ENCODE measurements around the gene GABRD.

Gene GABRD

DNA sequence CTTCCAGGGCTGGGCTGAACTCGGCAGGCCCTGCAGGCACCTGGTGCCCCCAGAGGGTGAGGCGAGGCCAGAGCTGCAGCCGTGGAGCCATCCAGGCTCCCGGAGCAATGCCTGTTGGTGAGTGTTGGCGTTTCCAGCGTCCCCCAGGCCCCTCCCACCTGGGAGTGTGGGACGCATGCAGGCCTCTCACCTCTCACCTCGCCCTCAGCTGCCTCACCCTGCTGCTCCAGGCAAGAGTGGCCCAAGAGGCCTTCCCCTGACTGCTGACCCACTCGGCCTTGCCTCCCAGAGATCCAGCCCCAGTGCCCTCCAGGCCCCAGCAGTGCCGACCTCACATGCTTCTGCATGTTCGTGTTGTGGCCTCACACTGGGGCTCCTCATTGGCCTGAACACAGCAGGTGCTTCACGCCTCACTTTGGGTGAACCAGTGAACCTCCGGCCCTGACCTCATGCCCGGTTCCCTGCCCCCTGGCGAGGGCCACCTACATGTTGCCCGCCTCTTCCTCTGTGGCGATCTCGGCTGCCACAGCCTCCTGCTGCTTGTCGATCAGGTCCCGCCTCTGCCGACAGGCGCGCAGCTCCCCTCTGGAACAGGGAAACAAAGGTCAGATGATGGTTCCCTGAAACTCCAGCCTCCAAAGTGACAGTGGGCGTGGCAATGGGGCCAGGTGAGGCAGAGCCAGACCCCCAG, 32.5 kb upstream of the GABRD start:
- no peak for DNase-seq

DNA sequence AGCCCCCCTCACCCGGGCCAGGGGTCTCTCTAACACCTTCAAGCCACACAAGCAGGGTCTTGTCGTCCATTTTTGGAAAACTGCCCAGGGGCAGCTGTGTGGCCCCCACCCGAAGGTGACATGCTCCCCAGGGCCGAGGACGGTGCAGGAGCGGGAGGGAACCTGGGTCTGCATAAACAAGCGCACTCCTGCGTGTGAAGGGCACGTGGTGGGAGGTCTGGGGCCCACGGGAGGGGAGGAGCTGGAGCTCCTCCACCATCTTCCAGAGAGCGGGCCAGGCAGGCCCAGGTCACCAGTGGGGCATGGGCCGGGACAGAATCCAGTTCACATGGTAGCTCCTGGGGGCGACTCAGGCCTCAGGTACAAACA, 32.0 kb upstream of the GABRD start:
- no peak for DNase-seq

DNA sequence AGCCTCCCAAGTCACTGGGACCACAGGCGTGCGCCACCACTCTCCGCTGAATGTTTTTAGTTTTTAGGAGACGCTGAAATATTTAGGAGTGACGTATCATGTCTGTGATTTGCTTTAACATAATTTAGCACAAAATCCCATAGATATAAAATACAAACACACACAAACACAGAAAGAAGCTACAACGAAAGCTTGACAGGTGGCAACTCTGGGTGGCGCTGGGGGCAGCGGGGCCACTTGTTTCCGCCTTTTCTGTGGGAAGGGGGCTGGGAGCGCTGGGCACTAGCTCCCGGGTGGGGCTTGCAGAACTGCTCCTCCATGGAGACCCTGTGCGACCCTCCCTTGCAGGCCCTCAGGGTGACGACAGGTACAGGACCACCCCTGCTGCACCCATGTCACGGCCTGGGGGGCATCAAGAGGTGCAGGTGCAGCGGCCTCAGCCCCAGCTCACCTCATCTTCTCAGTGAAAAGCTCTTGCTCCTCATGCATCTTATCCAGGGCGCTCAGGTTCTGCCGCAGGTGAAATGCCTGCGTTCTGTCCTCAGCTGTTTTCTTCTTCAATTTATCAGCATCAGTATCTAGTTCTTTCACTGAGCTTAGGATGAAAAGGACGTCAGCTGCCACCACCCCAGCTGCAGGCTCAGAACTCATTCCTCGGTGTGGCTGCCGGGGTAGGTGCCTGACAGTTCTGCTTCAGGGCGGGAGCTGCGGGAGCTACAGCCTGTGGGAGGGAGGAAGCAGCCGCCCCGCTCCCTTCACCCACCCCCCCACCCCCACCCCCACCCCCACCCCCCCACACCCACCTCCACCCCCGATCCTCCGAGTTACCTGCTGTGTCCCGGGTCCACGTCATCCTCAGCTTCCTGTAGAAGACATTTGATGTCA, 30.8 kb upstream of the GABRD start:
- no peak for DNase-seq

DNA sequence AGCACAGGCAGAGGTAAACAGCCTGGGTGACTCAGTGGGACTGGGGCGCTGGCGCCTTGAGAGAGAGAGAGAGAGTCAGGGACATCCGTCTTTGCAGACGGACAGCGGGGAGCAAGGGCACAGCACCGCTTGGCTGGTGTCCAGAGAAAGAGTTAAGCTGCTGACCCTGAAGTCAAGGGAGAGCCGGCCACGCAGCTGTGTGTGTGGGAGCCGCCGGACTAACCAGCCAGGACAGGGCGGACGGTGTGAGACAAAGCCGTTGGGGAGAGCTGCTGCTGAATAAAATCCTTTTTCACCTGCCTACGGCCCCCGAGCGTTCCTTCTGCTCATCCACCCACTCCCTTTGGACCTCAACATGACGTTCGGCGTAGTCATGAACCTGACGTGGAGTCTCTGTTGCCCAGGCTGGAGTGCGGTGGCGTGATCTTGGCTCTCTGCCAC, 30.0 kb upstream of the GABRD start:
- DNase-seq = no peak

DNA sequence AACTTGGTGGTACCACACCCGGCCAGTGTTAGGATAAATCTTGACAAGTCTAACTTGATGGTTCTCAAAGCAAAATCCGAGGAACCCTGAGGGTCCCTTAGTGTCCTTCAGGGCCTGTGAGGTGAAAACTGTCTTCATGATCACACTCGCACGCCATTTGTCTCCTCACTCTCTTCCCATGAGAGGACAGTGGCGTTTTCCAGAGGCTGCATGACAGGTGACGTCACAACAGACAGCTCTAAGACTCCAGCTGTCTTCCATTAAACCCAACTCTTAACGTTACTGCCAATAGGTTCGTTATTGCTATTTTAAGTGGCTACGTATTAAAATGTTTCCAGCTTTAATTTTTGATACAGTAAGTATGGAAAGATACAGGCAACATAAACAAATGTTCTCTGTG, 29.4 kb upstream of the GABRD start:
- DNase-seq = no peak

DNA sequence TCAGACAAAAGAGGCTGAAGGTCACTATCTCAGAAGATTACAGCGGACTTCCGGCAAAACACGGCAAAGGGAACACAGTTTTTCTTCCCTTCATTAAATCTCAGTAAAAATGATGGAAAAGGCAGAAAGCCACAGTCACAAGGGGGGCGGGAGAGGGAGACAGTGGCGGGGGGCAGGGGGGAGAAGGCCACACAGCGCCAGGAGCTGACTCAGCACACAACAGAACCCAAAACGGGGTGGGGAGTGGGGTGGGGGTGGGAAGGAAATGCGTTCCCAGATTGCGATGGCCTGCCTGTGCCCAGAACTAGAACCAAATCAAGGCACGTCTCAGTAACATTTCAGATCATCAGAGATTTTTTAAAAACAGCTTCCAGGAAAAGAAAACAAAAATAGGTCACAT, 28.9 kb upstream of the GABRD start:
- DNase-seq = no peak

DNA sequence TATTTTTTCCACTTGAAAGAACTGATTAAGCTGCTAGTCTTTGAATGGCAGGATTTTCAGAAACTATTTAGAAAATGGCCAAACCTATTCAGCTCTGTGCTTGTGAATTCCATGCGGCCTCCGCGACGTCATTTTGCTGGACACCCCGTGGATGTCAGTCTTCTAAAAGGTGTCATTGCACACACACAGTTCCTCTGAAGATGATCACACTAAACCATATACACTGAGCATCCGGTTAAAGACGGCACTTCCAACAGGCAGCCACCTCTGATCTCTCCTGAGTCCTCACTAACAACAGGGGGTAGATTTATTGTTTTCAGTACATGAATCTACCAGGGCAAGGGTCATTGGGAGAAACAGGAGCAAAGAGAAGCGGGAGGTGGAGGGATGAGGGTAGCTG, 24.6 kb upstream of the GABRD start:
- no peak for DNase-seq

DNA sequence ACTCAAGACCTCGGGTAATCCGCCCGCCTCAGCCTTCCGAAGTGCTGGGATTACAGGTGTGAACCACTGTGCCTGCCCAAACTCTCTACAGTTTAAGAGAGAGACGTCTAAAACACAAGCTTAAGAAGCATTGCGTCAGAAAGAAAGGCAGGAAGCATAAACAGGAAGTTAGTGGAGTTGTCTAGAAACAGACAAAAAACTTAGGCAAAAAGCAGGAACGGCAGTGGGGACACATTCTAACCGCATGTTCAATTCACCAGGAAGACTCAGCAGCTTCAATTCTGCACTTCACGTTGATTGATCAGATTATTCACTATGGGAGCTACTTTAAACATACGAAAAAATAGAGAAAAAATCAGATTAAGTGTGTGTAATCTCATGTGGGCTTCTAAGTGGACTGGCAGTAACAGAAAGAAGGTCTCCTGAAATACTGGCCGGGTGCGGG, 22.9 kb upstream of the GABRD start:
- DNase-seq = peak; percentile 8

DNA sequence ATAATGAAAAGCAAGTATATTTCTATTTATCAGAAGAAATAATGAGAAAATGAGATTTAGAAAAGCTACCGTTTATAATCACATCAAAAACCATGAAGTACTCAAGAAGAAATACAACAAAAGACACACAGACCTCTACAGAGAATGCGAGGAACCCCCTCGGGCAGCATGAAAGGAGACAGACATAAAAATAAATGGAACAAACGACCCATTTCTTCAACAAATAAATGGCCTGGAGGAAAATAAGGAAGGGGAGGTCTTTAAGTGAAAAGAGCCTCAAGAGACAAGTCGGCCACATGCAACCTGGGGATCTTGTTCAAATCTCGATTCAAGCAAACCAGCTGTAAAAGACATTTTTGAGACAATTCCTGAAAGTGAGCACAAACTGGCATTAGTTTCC, 21.6 kb upstream of the GABRD start:
- no peak for DNase-seq

DNA sequence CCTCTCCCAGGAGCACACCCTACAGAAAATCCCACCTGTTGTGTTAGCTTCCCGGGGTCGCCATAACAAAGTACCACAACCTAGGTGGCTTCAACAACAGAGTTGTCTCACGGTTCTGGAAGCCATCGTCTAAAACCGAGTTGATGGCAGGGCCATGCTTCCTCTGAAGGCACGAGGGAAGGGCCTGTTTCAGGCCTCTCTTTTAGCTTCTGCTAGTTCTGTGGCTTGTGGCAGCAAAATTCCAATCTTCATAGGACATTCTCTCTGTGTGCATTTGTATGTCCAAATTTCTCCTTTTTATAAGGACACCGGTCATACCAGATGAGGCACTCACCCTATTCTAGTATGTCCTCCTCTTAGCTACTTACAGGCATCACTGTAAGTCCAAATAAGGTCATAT, 18.7 kb upstream of the GABRD start:
- DNase-seq = no peak

DNA sequence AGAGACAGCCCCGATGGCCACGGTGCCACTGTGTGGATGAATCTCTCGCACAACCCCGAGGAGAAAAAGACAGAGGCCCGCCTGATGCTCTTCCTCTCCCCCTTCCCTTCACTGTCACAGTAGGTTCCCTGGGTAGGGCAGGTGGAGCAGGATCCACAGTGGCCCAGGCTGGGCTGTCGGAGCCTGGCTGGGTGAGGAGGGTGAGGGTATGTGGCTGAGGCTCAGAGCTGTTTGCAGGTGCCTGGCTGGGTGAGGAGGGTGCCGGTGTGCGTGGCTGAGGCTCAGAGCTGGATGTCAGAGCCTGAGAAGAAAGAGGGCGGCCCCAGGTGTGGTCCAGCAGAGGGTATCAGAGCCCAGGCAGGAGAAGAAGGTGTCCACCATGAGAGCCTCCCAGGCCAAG, 18.3 kb upstream of the GABRD start:
- no peak for DNase-seq

DNA sequence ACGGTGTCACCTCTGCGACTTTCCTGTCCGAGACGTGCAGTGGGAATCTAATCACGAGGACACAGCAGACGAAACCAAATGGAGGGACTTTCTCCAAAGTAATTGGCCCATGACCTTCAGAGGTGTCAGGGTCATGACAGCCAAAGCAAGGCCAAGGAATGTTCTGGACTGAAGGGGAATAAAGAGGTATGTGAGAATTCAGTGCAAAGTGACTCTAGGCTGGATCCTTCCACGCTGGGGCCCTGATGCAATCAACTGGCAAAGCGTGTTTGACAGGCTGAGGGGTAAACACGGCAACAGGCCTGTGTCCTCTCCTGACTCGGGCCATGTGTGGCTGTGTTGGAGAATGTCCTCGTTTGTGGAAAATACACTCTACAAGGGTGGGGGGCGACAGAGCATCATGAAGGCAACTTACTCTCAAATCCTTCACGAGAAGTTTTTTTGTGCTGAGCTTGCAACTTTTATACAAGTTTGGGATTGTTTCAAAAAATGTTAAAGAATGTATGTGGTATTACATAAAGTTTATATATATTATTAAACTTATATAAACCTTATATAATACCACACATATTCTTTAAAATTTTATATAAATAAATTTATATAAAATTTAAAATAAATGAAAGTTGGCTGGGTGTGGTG, 17.3 kb upstream of the GABRD start:
- no peak for DNase-seq

DNA sequence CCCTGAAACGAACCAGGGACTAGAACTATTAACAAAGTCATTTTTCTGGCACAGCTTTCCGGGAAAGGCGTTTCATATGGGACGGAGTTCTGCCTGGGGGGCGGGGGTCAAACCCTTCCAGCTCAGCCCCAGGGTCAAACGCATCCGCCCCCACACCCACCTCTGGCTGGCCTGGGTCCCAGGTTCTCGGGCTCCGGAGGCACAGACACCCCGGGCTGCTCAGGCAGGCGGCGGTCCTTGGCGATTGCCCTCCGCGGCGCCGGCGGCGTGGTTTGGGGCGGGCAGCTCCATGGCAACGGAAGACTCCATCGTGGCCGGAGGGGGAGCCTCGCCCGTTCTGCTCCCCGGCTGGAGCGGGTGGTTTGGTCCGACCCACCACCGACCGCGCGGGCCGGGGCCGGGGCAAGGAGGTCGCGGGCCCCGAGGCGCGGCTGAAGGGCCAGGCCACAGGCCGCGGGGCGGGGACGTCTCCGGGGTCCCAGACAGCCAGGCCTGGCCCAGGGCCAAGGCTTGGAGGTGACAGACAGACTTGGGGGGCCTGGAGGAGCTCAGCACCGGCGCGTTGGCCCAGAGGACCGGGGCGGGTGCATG, 15.5 kb upstream of the GABRD start, which contains the start of gene CFAP74:
Gene CFAP74, minus strand, starts transcription at position 246 of the 591 bp plus-strand sequence. CDS start 12,830 bp downstream, outside the sequence.
- DNase-seq = peak; percentile 12

DNA sequence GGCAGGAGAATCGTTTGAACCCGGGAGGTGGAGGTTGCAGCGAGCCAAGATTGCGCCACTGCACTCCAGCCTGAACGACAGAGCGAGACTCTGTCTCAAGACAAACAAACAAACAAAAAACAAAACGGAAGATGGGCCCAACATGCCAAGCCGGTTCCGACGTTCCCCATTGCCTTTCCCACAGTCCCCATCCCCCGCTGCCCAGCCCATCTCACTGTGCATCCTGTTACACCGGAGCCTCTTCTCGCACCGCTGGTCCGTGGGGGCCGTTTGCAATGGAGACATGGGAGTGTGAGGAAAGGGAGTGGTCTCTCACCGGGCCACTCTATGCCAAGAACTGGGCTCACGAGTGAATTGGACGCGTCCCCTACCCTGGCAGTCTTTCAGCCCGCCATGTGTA, 14.3 kb upstream of the GABRD start:
- DNase-seq = no peak

DNA sequence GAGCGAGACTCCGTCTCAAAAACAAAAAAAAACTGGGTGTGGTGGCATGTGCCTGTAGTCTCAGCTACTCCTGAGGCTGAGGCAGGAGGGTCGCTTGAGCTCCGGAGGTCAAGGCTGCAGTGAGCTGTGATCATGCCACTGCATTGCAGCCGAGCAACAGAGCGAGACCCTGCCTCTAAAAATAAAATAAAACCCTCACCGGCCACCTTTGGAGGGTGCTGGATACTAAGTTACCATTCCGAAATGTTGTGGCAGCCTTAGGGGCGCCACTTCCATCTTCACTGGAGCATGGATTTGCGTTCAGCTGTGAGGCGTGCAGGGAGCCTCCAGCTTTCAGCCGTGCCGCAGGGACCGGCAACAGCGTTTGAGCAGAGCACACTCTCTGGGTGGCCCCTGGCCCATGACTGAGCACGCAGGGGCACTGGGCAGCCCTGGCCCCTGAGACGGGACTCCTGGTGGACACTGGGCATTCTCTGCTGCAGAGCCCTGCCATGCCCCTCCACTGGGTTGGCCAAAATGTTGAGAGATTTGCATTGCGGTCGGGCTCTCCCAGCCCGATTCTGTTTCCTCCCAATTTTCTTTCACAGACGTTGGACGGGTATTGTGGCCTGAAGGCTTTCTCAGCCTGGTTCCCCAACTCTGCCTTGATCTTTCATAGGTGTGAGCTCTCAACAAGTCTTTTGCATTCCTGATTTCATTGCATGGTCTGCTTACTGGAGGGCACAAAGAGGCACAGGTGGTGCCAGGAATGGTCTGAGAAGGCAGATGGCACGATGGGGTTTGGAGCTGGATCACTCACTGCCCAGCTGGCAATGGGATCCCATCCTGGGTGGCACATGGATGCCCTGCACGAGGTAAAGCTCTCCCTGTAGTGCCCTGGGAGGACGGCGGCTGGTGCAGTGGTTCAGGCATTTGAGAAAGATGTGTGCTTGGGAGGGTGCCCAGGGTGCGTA, 9.8 kb upstream of the GABRD start:
- no peak for DNase-seq

DNA sequence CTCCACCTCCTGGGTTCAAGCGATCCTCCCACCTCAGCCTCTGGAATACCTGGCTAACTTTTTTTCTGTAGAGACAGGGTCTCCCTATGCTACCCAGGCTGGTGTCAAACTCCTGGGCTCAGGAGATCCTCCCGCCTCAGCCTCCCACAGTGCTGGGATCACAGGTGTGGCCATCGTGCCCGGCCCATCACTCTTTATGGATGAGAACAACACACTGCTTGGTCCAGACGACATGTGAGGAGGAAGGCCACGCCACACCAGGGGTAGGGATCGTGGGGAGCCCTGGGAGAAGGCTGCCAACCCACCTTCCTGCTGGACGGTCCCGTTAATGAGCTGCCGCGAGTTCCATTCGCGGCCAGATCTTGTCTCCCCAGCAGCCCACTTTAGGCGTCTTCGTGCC, 5.0 kb upstream of the GABRD start:
- no peak for DNase-seq

DNA sequence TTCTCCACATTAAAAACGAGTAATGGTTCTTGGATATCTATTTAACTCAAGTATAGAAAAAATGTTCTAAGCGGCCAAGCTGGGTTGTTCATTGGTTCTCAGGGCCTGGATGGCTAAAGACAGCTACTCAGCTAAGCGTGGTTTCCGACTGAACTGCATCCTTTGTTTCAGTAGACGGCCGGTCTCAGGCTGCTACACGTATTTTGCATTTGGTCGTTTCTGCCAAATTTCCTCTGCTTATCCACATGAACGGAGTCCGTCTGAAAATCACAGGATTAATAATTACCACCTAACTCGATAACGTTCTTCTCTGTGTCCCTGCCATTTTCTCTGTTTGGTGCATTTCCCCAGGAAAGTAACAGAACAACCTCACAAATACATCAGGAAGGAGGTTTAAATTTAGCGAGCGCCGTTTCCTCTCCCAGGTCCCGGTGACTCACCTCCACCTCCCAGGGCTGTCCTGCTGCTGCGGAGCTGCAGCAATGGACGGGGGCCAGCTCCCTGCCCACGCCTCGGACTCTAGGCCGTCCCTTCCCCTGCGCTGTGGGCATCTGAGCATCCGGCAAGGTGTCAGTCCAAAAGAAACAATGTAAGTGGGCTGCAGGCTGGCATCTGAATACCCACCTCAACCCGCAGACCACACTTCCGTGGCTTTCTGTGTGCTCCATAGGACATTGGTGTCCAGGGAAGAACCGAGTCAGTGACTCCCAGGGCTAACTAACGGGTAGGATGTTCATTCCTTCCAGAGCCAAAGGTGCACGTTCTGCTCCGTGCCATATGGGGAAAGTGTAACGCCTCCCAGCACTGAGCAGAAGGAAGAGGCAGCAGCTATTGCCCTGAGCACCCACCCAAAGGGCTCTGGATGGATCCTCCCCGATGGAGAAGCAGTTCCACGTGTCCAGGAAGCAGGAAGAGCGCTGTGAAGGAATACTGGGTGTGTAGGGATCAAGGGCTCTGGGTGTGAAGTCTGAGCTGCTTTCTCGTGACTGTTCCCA, 4.1 kb upstream of the GABRD start:
- no peak for DNase-seq

DNA sequence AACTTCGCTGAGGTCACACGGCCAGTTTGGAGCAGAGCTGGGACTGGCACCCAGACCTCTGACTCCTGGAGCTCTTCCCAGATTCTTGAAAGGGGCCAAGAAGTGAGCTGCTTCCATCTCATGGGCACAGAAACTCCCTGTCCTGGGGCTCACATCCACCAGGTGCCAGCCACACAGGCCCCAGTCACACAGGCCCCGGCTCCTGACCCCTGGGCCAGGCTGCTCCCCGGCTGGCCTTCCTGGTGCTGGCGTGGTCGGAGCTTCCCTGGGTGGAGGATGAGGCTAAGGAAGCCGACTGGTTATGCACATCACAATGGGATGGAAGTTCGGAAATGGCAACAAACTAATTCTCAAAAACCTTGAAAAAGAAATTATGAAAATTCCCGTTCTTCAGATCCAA, 3.0 kb upstream of the GABRD start:
- no peak for DNase-seq

DNA sequence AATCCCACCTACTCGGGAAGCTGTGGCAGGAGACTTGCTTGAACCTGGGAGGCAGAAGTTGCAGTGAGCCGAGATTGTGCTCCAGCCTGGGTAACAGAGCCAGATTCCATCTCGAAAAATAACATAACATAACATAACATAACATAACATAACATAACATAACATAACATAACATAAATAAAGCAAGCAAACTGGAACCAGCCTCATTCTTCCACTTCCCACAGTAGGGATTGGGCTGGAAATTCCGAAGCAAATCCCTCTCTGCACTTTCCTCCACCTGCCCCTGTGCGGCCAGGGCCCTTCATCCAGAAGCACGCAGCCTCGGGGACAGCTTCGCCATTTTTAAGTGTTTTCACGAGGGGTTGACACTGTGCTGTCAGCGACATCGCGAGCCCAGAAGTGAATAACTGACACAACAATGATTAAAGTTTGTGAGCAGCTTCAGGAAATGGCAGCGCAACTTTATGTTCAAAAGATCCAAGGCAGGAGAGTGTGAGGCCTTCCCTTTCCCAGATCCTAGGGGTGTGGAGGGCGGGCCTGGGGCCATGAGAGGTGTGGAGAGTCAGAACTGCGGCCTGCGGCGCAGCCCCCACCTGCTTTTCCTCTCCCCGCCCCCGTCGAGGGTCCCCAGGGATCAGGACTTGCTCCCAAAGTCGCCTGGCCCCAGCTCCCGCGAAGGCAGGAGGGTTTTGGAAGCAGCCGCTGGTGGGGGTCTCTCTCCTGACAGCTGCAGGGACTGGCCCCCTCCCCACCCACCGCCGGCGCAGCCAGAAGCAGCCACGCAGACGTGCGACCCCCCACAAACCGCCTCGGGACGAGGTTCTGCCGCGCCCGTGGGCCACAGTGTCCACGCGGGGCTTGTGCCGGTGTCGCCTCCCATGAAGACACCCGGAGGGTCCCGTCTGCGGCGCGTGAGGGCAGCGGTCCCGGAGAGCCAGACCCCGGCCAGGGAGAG, 651 bp upstream of the GABRD start:
- DNase-seq = no peak
